Measurements from ENCODE around the gene CT45A6.
"Not testable (repeated sequence)": the region's sequence is repeated elsewhere in the genome, so short reads cannot be mapped to it uniquely, and the experiment has no call there.

DNA sequence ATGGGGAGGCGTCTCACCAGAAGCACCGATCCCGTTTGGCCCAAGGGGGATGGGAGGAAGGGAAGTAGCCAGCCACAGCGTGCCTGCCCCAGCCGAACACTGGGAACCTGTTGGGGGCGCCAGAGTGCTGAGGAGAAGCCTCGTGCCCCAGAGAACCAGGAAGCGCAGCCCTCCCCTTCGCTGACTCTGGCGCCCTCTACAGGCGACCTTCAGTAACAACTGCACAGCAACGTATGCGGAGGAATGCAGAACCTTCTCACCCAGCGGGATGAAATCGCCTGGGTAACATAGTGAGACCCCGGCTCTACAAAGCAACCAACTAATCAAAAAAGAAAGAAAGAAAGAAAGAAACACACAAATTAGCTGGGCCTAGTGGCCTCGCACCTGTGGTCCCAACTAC is 34.6 kb upstream of the CT45A6 start, which contains the start of gene CT45A7:
- TF ChIP-seq, protein P1, sequence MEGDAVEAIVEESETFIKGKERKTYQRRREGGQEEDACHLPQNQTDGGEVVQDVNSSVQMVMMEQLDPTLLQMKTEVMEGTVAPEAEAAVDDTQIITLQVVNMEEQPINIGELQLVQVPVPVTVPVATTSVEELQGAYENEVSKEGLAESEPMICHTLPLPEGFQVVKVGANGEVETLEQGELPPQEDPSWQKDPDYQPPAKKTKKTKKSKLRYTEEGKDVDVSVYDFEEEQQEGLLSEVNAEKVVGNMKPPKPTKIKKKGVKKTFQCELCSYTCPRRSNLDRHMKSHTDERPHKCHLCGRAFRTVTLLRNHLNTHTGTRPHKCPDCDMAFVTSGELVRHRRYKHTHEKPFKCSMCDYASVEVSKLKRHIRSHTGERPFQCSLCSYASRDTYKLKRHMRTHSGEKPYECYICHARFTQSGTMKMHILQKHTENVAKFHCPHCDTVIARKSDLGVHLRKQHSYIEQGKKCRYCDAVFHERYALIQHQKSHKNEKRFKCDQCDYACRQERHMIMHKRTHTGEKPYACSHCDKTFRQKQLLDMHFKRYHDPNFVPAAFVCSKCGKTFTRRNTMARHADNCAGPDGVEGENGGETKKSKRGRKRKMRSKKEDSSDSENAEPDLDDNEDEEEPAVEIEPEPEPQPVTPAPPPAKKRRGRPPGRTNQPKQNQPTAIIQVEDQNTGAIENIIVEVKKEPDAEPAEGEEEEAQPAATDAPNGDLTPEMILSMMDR (IDR thresholded peaks at IDR 0.05), result not testable (repeated sequence)
- not testable (repeated sequence) for TF ChIP-seq EZH2 (IDR thresholded peaks at IDR 0.05)

Data from neural progenitor cell (in vitro differentiated cells).